HG03571 (cell line): ENCODE measurements around the gene MTOR.
"Not testable (repeated sequence)": the region's sequence is repeated elsewhere in the genome, so short reads cannot be mapped to it uniquely, and the experiment has no call there.

Source experiments
- ATAC-seq: cut with Tn5 transposase; IDR thresholded peaks from one replicate; pipeline ENCODE4 v1.9.1; 2021; ENCODE audit not compliant: unreplicated experiment

MTOR gene

GRCh38 chr1:11187000-11187399 lies 75.4 kb downstream of the MTOR start:
- no peak for ATAC-seq

GRCh38 chr1:11184973-11185372 lies 77.4 kb downstream of the MTOR start:
- no peak for ATAC-seq

GRCh38 chr1:11182884-11183283 lies 79.5 kb downstream of the MTOR start:
- ATAC-seq, result no peak

GRCh38 chr1:11180342-11180744 lies 82.0 kb downstream of the MTOR start:
- ATAC-seq, result no peak

GRCh38 chr1:11179749-11180148 lies 82.6 kb downstream of the MTOR start:
- ATAC-seq, result not testable (repeated sequence)

GRCh38 chr1:11179125-11179524 lies 83.2 kb downstream of the MTOR start:
- ATAC-seq, result no peak

GRCh38 chr1:11178021-11179015 lies 84.0 kb downstream of the MTOR start:
- no peak for ATAC-seq

GRCh38 chr1:11176081-11176706 lies 86.2 kb downstream of the MTOR start:
- ATAC-seq, result no peak

- no peak for ATAC-seq
Observed at GRCh38 chr1:11175461-11175860, 86.9 kb downstream of the MTOR start.

- no peak for ATAC-seq
Observed at GRCh38 chr1:11174261-11174942, 87.9 kb downstream of the MTOR start.

GRCh38 chr1:11170102-11170501 lies 92.2 kb downstream of the MTOR start:
- ATAC-seq, result no peak

GRCh38 chr1:11169202-11169601 lies 93.1 kb downstream of the MTOR start:
- ATAC-seq, result no peak

GRCh38 chr1:11168731-11169130 lies 93.6 kb downstream of the MTOR start:
- no peak for ATAC-seq

- ATAC-seq, result not testable (repeated sequence)
Observed at GRCh38 chr1:11166744-11167143, 95.6 kb downstream of the MTOR start.

- ATAC-seq, result not testable (repeated sequence)
Observed at GRCh38 chr1:11162752-11163151, 99.6 kb downstream of the MTOR start.

GRCh38 chr1:11158720-11159321 lies 103.5 kb downstream of the MTOR start:
- ATAC-seq, result no peak

- ATAC-seq, result no peak
Observed at GRCh38 chr1:11158291-11158690, 104.1 kb downstream of the MTOR start.

- ATAC-seq, result no peak
Observed at GRCh38 chr1:11157867-11158266, 104.5 kb downstream of the MTOR start.

- no peak for ATAC-seq
Observed at GRCh38 chr1:11157394-11157793, 105.0 kb downstream of the MTOR start.

GRCh38 chr1:11156963-11157362 lies 105.4 kb downstream of the MTOR start:
- no peak for ATAC-seq

GRCh38 chr1:11156441-11156840 lies 105.9 kb downstream of the MTOR start:
- no peak for ATAC-seq
